NCI-H524 (cell line): ENCODE data around the gene TCL1A.

ENCODE experiments used
- DNase-seq, 2 experiments: peaks; one replicate each; lab custom pipeline; 2025; lab: John Stamatoyannopoulos, UW

Gene TCL1A

DNA sequence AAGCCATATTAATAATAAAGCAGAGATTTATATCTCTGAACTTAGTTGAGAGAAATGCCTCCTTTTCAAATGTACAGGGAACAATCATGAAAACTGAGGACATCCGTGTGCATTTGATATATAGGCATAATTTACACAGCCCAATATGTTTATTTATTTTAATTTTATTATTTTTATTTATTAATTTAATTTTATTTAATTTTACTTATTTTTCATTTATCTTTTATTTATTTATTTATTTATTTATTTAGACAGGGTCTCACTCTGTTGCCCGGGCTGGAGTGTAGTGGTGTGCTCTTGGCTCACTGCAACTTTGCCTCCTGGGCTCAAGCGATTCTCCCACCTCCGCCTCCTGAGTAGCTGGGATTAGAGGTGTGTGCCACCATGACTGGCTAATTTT lies 8.4 kb downstream of the TCL1A start:
- DNase-seq, result no peak

DNA sequence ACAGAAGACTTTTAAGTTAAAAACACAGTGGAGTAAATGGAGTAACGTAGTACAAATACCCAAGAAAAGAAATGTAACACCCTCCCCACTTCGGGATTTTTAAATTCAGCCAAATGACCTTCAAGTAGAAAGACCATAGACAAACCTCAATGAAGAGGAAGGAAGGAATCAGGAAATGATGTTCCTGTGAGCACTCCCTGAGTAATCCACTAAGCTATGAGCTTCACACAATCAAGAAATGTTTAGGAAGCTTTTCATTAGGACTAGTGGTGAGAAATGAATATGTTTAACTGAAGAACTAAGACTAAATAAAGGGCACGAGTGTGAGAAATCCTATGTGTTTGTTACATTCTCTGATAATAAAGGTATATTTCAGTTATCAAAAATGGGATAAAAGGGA lies 10.1 kb downstream of the TCL1A start:
- DNase-seq, result no peak

DNA sequence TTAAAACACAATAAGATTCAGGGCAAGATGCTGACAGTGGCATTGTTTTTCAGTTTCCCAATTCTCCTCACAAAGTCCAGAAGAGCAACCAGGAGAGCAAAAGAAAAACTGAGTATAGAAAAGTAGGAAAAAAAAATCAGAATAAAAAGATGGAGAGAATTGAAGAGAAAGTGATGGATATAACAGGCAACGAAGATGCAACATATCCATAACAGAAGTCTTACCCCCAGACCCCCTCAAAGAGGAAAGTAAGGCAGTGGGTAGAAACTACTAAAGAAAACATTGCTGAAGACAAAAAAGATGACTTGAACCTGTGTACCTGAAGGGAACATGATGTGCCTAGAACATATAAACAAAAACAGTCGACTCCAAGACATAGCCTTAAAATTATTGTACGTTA lies 10.6 kb downstream of the TCL1A start:
- no peak for DNase-seq

DNA sequence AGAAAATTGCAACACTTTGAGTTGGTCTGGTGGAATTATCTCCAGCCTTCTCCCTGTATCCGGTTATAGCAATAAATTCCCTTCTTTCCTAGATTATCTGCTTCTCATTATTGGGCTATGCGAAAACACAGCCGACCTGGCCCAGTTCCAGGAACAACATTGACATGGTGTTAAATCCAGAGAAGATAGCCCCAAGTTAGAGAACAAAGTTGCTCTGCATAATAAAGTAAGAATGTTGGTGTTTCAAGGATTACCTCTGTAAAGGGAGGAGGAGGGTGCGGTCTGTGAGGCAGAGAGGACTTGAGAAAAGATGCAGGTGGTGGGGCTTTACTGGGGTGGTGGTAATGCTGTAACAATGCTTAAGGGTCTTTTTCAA lies 12.1 kb downstream of the TCL1A start:
- DNase-seq, result no peak

DNA sequence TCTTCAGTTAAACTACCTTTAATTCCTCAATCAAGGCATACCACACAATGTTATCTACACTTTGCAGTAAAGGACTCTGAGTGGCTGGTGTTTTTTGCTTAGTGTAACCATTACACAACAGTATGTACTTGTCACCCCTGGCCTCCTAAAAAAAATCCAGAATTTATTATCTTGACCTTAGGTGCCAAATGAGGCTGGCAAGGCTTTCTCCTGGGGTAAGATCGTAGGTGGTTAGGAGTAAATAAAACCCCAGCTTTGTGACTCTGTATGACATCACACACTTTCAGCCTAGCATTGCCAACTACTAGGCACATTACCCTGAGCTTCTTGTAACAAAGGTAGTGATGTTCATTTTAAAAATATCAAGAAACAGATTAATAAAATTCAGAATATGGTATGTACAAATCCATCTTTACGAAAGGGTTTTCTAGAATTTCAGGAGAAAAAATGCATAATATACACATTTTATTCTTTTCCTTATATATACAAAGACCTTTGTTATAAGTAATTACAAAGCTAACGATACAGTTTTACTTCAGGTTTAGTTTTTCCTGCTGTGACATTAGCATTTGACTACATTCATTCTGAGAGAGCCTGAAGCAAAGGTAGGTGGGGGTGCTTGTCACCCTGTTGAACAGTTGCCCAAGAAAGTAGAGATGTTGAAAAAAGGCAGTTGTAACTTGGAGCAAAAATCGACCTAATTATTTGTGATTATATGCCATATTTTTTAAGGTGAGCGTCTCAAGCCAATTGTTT lies 13.5 kb downstream of the TCL1A start:
- no peak for DNase-seq

DNA sequence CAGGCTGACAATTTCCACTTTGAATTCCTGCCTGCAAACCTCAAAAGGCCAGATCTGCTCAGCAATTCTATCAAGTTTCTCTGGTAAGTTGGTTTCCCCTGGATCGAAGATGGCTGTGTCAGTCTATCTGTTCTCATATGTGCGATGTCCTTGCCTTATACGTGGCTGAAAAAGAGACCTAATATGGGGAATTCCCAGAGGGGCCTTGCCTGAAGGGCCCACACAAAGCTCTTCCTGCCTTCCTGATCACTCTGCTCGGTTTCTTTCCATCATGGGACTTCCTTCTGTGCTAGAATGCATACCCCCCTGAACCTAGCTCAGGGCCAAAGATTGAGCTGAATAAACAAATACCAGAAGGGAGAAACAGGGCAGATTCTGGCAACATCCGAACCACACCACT lies 14.5 kb downstream of the TCL1A start:
- no peak for DNase-seq

DNA sequence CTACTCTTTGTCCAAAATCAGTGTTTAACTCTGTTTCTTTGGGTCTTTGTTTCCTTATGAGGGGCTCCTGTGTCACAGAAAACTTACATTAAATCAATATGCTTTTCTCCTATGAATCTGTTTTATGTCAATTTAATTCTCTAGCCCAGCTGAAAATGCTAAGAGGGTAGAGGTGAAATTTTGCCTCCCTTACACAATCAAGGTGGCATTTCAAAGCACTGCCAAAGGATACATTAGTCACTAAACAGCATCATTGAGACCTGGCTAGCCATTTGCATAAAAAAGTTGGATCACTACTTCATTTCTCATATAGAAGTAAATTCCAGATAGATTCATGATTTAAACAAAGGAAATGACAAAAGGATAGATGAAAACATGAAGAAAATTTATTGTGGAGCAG lies 15.6 kb downstream of the TCL1A start:
- DNase-seq, result no peak

DNA sequence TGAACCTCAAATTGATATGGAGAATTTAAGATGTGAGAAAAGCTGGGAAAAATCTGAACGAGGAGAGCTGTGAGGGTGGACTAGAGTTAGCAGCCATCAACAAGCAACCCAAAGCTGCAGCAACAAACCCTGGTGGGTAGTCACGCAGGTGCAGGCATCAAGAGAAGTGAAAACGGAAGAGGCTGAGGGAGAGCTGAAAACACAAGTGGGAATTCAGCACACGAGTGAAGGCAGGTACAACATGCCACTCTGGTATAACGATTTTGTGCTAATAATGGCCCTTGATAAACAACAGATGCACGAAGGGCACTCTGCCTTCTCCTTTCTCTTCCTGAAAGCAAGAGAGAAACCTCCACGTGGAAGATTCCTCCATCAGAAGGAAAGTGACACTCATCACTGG lies 16.2 kb downstream of the TCL1A start:
- DNase-seq, result no peak

DNA sequence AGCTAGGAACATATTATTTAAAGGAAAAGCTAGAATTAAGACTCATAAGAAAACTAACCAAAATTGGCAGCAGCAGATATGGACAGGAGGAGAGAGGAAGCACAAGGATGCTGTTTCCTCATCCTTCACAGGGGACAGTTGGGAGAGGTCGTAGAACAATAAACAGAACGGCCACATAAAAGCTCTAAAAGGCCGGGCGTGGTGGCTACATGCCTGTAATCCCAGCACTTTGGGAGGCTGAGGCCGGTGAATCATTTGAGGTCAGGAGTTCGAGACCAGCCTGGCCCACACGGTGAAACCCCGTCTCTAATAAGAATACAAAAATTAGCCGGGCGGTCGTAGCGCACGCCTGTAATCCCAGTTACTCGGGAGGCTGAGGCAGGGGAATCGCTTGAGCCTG lies 17.2 kb downstream of the TCL1A start:
- DNase-seq, result no peak

DNA sequence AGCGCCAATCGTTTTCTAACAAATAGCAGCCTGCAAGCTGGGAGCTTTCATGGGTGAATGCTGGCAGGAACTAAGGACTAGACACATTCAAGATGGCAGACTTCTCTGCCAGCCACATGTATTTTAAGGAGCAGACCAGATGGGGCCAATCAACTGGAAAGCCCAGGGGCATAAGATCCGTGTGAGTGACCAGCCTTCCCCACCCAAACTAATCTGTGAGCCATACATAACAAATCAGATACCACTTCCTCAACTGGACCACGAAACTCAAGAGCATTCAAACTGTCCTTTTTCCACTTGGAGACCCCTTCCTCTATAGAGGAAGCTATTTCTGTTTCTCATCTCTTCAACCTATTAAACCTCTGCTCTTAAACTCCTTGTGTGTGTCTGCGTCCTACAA lies 18.0 kb downstream of the TCL1A start:
- peak in 1 of 2 experiments; percentile 37 for DNase-seq

DNA sequence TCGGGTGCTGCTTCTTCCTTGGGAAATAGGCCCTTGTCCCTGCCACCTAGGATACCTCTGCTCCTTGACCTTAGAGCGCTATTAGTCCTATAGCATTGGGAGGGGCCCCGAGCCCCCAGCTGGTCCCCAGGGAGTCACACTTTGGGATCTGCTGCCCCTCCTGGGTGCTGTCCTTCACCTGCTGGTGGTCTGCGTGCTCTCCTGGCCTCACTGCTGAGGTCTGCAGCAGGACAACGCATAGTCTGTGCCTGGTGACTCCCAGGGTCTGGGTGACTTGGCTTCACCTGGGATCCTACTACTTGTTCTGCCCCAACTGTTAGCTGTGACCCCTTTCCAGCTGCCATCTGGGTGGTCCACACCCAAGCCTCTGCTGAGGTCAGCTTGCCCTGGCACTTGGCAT lies 18.9 kb downstream of the TCL1A start:
- DNase-seq, result no peak

DNA sequence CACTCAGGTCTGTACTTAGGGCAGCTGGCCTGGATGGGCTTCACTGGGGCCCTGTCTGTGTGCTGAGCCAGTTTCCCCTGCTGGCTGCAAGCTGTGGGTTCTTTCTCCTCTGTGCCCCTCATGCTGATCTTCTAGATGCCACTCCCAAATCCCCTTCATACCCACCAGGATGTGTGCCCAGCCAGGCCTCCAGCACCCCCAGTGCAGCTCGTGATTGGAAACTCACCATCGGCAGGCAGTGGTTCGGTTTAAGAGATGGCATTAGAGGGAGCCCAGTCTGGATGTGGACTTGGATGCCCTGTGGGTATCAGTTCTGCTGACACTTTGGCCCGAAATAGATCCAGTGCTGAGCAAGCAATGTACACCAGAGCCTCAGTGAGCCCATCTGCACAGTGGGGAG lies 21.8 kb downstream of the TCL1A start:
- DNase-seq, result no peak

DNA sequence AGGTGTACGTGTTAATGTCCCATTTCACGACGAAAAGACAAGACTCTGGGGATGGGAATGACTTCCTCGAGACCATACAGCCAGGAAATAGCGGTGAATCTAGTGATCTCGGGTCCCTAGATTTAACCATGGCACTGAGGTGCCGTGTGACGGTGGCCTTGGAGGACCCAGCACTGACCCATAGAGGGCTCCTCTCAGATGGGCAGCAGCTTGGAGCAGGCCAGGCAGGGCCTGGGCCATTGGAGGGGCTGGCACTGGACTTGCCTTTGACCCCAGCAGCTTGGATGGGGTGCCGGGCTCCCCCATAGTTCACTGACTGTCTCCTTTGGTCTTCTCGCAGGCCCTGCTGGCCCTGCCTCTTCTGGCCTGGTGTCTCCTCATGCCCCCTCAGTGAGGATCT lies 22.3 kb downstream of the TCL1A start:
- no peak for DNase-seq

DNA sequence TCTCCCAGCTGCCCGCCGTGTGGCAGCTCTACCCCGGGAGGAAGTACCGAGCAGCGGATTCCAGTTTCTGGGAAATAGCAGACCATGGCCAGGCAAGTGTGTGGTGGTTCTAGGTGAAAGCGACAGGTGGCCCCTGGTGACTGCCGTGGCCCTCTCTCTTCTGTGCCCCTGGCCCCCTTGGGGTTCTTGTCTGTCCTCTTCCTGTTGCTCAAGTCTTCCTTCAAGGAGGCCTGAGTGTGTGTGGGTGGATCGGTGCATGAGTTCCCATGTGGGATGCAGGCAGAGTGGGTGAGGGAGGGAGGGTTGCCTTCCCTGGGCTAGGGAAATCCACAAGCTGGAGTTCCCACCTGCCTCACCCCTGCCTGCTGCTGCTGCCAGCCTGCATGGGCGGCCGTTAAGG lies 23.1 kb downstream of the TCL1A start:
- DNase-seq, result peak; percentile 49 to 81

DNA sequence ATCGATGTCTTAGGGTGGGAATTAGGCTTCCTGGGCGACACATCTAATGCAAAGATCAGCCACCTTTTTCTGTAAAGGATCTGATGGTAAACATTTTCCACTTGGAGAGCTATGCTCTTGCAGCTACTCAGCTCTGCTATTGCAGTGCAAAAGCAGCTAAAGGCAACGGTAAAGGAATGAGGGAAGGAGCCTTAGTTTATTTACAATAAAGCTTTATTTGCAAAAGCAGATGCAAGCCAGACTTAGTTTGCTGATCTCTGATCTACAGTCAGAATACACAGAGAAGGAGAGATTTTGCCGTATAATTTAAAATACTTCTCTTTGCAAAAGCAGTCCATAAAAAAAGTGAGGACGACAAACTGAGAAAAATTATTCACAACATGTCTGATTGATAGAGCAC lies 24.5 kb downstream of the TCL1A start:
- no peak for DNase-seq

DNA sequence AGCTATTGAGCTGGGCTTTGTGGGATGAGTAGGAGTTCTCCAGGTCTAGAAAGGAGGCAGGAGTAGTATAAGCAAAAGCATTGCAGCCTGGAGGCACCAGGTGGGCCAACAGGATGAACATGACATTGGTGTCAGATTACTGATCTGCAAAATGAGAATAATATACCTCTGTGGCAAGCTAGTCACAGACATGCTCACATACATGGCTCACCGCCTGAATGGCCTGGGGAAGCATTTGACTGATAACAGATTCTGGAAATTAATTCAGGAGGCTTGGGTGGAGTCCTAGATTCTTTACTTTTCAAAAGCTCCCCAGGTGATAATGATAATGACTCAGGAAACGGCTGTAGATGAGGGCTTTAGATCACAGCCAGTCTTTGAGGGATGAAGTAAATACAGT lies 27.0 kb downstream of the TCL1A start:
- DNase-seq, result peak in 1 of 2 experiments; percentile 44

DNA sequence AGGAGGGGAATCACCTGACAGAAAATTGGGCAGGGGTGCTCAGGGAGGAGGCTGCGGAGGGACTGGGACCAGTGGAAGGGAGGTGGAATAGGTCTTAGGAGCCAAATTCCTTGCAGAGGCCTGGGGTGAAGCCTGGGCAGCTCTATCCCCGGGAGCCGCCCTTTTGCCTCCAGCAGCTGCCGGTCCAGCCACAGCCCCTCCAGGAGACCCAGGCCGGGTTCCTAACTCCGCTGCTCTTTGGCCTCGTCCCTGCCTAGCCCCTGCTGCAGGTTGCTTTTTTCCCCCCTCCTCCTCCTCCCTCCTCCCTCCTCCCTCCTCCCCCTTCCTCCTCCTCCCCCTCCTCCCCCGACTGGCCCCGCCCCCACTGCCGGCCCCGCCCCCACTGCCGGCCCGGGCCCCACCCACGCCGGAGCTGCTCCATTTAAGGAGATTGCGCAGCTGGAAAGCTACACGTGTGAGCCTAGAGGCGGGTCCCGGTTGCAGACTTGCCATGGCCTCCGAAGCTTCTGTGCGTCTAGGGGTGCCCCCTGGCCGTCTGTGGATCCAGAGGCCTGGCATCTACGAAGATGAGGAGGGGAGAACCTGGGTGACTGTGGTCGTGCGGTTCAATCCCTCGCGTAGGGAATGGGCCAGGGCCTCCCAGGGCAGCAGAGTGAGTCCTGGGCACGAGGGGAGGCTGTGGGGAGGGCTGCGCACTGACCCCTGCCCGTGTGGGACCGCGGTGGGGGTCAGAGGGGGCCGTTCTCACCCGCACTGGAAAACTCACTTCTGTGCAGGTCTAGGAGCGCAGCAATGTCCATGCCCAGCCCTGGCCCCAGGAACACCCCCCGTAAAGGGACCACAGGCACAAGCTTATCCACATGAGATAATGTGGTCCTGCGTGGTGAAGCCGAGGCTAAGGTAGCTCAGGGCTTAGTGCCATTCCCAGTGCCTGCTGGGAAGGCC lies 27.7 kb downstream of the TCL1A start, which contains the start of gene TCL1B:
TSS of gene TCL1B (plus strand) at position 449 of the 945 bp plus-strand sequence. CDS start at position 491, 42 bp downstream.
- DNase-seq, result no peak

DNA sequence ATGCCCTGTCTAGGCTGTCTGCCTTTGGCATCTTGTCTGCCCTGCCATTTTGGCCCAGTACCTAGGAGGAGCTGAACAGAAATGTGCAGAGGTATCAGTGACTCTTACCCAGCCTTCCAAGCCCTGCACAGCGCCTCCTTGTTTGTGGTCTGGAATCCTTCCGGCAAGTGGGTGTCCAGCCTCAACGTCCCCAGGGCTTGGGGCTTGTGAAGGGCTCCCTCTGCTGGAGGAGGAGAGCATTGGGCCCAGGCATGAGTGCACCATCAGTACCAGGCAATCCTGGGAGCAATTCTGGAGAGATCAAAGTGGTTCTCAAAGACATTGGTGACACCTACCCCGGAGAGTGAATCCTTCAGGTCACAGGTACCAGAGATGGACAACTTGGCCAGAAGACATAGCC lies 30.1 kb downstream of the TCL1A start:
- no peak for DNase-seq

DNA sequence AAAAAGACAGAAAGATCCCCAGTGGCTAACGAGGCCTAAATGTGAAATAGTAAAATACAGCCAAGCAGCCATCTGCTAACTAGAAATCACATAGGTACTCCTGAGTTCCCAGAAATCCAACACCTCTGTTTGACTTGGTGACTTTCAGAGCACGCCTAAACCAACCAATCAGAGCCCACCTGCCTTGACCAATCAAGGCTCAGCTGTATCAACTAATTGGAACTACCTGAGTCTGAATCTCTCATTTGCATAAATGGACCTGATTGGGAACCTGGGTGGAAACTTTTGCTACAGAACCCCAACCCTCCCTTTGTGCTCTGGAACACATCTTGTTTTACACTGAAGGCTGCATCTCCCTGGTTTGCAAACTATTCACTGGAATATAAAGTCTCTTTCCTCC lies 32.8 kb downstream of the TCL1A start:
- peak in 1 of 2 experiments; percentile 28 for DNase-seq

DNA sequence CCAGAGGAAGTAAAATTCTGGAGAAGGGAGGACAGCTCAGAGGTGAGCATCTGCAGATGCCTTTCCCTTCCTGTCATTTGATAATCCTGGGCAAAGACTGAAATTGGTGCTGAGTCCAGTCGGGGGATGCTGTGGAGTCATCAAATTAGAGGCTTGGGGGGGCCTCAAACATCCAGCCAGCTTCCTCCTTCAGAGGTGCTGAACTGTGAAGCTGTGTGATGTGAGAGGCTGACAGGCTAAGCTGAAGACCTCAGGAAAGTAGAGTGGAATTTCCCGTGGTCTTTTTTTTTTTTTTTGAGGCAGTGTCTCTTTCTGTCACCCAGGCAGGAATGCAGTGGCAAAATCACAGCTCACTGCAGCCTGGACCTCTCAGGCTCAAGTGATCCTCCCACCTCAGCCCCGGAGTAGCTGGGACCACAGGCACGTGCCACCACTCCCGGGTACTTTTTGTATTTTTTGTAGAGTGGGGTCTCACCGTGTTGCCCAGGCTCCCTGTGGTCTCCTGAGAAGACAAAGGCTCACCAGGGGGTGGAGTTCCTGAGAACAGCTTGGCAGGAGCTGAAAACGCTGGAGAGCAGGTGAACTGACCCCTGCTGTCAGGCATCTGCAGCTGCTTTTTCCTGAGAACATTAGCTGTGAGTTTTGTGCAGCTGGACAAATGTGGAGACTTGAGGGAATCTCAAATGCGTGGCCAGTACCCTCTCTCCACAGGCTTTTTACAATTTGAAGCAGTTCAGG lies 33.8 kb downstream of the TCL1A start:
- DNase-seq, result peak in 1 of 2 experiments; percentile 67

DNA sequence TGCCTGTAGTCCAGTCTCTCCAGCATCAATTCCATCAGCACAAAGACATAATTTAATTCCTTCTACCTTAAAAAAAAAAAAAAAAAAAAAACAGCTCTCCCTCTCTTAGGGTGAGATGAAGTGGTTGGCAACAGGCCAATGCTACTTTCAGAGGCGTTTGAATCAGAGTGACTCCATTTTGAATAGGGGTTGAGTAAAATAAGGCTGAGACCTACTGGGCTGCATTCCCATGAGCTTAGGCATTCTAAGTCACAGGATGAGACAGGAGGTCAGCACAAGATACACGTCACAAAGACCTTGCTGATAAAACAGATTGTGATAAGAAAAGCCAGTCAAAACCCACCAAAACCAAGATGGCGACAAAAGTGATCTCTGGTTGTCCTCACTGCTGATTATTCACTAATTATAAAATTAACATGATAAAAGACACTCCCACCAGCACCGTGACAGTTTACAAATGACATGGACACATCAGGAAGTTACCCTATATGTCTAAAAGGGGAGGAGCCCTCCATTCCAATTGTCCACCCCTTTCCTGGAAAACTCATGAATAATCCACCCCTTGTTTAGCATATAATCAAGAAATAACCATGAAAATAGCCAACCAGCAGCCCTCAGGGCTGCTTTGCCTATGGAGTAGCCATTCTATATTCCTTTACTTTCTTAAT lies 34.6 kb downstream of the TCL1A start:
- peak in 1 of 2 experiments; percentile 14 for DNase-seq
